Endothelial cell of coronary artery (primary cell): Measurements from ENCODE around the gene AMBP. TPM values are rescaled to one million over a fixed set of nuclear protein-coding genes. Genes with fewer than 3 reads are reported as not detected.

ENCODE experiments used
- total RNA-seq: library from RNA; depleted of rRNA; stranded (reverse); fragments of >200 nt; gene quantifications from 2 replicates; pipeline ENCODE4 v1.2.3, GENCODE V29; 2014

The AMBP gene
- total RNA-seq = not detected in 2 replicates

GRCh38 chr9:114078021-114078780 is at the start of gene AMBP:
Gene AMBP (minus strand): TSS chr9:114078300. CDS start chr9:114078209, 91 bp downstream.

GRCh38 chr9:114098936-114099668 is 21.0 kb upstream of the AMBP start, which contains the start of gene KIF12:
Gene KIF12 (minus strand): TSS chr9:114099292. CDS start chr9:114099276, 16 bp downstream.

Other genes starting within 250 kb of the AMBP start
- 9.7 and 12.9 TPM in 2 replicates for gene ZNF618, start 202.0 kb downstream of the AMBP start, total RNA-seq
- 0.18 TPM in 1 of 2 replicates, not detected in the other for gene KIF12, start 21.0 kb upstream of the AMBP start, total RNA-seq
- gene COL27A1, start 77.2 kb upstream of the AMBP start, total RNA-seq = 7.3 and 11.5 TPM in 2 replicates
- gene ORM1, start 244.8 kb upstream of the AMBP start, total RNA-seq = not detected in 2 replicates